HepG2 (cell line): ENCODE results near the gene FITM1. TPM values are rescaled to one million over a fixed set of nuclear protein-coding genes. Genes with fewer than 3 reads are reported as not detected.
A peak's percentile ranks its signal among the peaks of the same experiment; 100 is the strongest.

Experiments
- ADNP ChIP-seq: sonication (generic); formaldehyde crosslinking; IDR thresholded peaks from 2 replicates; pipeline ENCODE4 v1.4.0; 2020; ENCODE audit warnings: missing genetic modification reagents
- FIP1L1 ChIP-seq: fragments of 200-400 bp; formaldehyde crosslinking; IDR thresholded peaks from 2 replicates; pipeline ENCODE4 v1.6.1; 2018; ENCODE audit warnings: low read depth, mild to moderate bottlenecking, low read length, moderate library complexity, borderline replicate concordance; ENCODE audit not compliant: insufficient read depth
- GATA4 ChIP-seq: sonication (generic); IDR thresholded peaks from 2 replicates; pipeline ENCODE4 v1.6.1; 2016; ENCODE audit warnings: antibody characterized with exemption, low read depth, borderline replicate concordance
- PAF1 ChIP-seq: IDR thresholded peaks from 2 replicates; pipeline ENCODE4 v1.6.1; 2016; ENCODE audit warnings: missing genetic modification reagents, missing compliant biosample characterization
- PHF21A ChIP-seq: sonication (generic); formaldehyde crosslinking; IDR thresholded peaks from 2 replicates; pipeline ENCODE4 v1.5.0; 2020; ENCODE audit warnings: mild to moderate bottlenecking, missing genetic modification reagents
- SALL2 ChIP-seq: sonication (generic); formaldehyde crosslinking; IDR thresholded peaks from 2 replicates; pipeline ENCODE4 v1.8.1; 2023; ENCODE audit warnings: mild to moderate bottlenecking, missing genetic modification reagents, inconsistent platforms
- SETDB1 ChIP-seq: sonication (generic); formaldehyde crosslinking; IDR thresholded peaks from 2 replicates; pipeline ENCODE4 v1.5.1; 2020; ENCODE audit warnings: missing genetic modification reagents, mild to moderate bottlenecking, borderline replicate concordance
- SMAD1 ChIP-seq: sonication (generic); formaldehyde crosslinking; IDR thresholded peaks from 2 replicates; pipeline ENCODE4 v1.4.0; 2020; ENCODE audit warnings: missing genetic modification reagents, low read depth, mild to moderate bottlenecking, borderline replicate concordance
- ZFP82 ChIP-seq: sonication (generic); formaldehyde crosslinking; IDR thresholded peaks from 2 replicates; pipeline ENCODE4 v1.5.1; 2020; ENCODE audit warnings: mild to moderate bottlenecking, missing genetic modification reagents, borderline replicate concordance
- ZNF747 ChIP-seq: sonication (generic); formaldehyde crosslinking; IDR thresholded peaks from 2 replicates; pipeline ENCODE4 v1.8.1; 2023; ENCODE audit warnings: missing genetic modification reagents, mild to moderate bottlenecking, borderline replicate concordance
- polyA plus RNA-seq, 8 experiments: library from polyadenylated mRNA; depleted of rRNA in 3 of 8; stranded (reverse) in 7 of 8; unstranded in 1 of 8; fragments of >200 nt; fragmentation: Illumina TruSeq in 4 of 8; extraction: Trizol in 4 of 8; gene quantifications; 2 replicates each; pipeline versions ENCODE4 v1.2.1 to v1.2.3, GENCODE V29; 2011 to 2016; ENCODE audit warnings: low read depth in 4 of 8, missing spikeins in 1 of 8, mixed read lengths in 1 of 8; ENCODE audit not compliant: insufficient read depth in 1 of 8
- total RNA-seq, 5 experiments: library from RNA; depleted of rRNA; stranded (reverse); fragments of >200 nt; fragmentation: Illumina TruSeq; extraction: Trizol; gene quantifications; 2 replicates each; pipeline ENCODE4 v1.2.3, GENCODE V29; 2016; ENCODE audit warnings: low read depth in 1 of 5
- TF ChIP-seq, protein P1 (sequence below): sonication (generic); formaldehyde crosslinking; IDR thresholded peaks from 2 replicates; pipeline ENCODE4 v1.4.0; 2020; ENCODE audit warnings: missing genetic modification reagents
- TF ChIP-seq, protein P2 (sequence below): sonication (generic); formaldehyde crosslinking; IDR thresholded peaks from 2 replicates; pipeline ENCODE4 v1.9.0; 2022; ENCODE audit warnings: low read depth, missing genetic modification reagents
- TF ChIP-seq, protein P3 (sequence below): IDR thresholded peaks from 2 replicates; pipeline ENCODE4 v1.4.0; 2020; ENCODE audit warnings: mild to moderate bottlenecking, missing genetic modification reagents
- TF ChIP-seq, protein P4 (sequence below): sonication (generic); formaldehyde crosslinking; IDR thresholded peaks from 2 replicates; pipeline ENCODE4 v1.4.0; 2020; ENCODE audit warnings: missing genetic modification reagents, borderline replicate concordance

FITM1 gene
- total and polyA plus RNA-seq, 2 of the 13 experiments (the other 11 are each of a cell fraction or from before 2014, with no cell fraction given), result 2.7 to 5.8 TPM

DNA sequence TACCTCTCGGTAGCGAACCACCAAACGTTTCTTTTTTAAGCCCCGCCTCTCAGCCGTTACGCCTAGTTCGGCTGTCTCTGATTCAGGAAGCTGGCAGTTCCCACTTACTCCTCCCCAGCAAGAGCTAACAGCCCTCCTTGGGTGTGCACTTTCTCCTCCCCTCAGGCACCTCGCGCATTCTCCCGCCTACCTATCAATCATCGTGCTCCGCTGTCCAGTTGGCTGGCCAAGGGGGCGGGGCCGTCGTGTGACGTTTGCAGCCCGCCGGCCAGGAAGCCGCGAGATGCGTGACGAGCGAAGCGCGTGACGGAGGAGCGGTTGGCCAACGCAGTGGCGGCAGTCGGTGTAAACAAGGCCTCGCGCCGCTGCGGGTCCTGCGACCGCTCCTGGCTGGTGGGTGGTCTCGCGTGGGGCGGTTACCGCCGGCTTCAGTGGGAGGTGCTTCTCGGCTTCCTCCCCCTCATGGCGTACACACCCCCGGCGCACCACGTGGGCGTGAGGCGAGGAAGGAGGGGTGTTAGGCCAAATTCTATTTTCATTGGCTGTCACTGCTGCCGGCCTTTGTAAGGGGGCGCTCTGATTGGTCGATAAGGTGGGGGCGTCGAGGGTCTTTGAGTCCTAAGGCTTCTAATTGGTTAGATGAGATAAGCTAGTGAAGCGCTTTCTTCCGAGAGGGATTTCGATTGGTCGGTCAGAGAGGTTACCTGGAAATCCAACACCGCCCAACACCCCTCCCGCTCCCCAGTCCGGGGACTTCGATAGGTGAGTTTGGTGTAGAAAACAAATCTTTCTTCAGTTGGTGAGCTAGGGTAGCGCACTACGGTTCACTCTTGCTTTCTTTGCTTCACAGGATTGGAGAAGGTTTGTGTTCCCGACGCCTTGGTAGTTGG lies 15.7 kb upstream of the FITM1 start, which contains the start of the genes DCAF11 and NRL (continued):
- TF ChIP-seq, protein P1, sequence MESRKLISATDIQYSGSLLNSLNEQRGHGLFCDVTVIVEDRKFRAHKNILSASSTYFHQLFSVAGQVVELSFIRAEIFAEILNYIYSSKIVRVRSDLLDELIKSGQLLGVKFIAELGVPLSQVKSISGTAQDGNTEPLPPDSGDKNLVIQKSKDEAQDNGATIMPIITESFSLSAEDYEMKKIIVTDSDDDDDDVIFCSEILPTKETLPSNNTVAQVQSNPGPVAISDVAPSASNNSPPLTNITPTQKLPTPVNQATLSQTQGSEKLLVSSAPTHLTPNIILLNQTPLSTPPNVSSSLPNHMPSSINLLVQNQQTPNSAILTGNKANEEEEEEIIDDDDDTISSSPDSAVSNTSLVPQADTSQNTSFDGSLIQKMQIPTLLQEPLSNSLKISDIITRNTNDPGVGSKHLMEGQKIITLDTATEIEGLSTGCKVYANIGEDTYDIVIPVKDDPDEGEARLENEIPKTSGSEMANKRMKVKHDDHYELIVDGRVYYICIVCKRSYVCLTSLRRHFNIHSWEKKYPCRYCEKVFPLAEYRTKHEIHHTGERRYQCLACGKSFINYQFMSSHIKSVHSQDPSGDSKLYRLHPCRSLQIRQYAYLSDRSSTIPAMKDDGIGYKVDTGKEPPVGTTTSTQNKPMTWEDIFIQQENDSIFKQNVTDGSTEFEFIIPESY (CRISPR knock-in tag), result peak; percentile 87
- TF ChIP-seq GATA4, result peak; percentile 96
- TF ChIP-seq ADNP, result no peak
- peak; percentile 91; the same call in 1 of the 2 replicates for TF ChIP-seq SALL2 (CRISPR knock-in tag)
- TF ChIP-seq PHF21A (CRISPR knock-in tag), result no peak
- TF ChIP-seq ZNF747, result peak; percentile 89; the same call in 1 of the 2 replicates
- no peak for TF ChIP-seq SETDB1 (CRISPR knock-in tag)
- TF ChIP-seq, protein P2, sequence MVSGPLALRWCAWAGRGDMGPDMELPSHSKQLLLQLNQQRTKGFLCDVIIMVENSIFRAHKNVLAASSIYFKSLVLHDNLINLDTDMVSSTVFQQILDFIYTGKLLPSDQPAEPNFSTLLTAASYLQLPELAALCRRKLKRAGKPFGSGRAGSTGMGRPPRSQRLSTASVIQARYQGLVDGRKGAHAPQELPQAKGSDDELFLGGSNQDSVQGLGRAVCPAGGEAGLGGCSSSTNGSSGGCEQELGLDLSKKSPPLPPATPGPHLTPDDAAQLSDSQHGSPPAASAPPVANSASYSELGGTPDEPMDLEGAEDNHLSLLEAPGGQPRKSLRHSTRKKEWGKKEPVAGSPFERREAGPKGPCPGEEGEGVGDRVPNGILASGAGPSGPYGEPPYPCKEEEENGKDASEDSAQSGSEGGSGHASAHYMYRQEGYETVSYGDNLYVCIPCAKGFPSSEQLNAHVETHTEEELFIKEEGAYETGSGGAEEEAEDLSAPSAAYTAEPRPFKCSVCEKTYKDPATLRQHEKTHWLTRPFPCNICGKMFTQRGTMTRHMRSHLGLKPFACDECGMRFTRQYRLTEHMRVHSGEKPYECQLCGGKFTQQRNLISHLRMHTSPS (CRISPR knock-in tag), result no peak; the same call in 1 of the 2 replicates
- TF ChIP-seq SMAD1 (CRISPR knock-in tag), result peak; percentile 98; the same call in 1 of the 2 replicates
- TF ChIP-seq FIP1L1, result peak; percentile 90
- TF ChIP-seq, protein P3, sequence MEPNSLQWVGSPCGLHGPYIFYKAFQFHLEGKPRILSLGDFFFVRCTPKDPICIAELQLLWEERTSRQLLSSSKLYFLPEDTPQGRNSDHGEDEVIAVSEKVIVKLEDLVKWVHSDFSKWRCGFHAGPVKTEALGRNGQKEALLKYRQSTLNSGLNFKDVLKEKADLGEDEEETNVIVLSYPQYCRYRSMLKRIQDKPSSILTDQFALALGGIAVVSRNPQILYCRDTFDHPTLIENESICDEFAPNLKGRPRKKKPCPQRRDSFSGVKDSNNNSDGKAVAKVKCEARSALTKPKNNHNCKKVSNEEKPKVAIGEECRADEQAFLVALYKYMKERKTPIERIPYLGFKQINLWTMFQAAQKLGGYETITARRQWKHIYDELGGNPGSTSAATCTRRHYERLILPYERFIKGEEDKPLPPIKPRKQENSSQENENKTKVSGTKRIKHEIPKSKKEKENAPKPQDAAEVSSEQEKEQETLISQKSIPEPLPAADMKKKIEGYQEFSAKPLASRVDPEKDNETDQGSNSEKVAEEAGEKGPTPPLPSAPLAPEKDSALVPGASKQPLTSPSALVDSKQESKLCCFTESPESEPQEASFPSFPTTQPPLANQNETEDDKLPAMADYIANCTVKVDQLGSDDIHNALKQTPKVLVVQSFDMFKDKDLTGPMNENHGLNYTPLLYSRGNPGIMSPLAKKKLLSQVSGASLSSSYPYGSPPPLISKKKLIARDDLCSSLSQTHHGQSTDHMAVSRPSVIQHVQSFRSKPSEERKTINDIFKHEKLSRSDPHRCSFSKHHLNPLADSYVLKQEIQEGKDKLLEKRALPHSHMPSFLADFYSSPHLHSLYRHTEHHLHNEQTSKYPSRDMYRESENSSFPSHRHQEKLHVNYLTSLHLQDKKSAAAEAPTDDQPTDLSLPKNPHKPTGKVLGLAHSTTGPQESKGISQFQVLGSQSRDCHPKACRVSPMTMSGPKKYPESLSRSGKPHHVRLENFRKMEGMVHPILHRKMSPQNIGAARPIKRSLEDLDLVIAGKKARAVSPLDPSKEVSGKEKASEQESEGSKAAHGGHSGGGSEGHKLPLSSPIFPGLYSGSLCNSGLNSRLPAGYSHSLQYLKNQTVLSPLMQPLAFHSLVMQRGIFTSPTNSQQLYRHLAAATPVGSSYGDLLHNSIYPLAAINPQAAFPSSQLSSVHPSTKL, result peak; percentile 91
- TF ChIP-seq, protein P4, sequence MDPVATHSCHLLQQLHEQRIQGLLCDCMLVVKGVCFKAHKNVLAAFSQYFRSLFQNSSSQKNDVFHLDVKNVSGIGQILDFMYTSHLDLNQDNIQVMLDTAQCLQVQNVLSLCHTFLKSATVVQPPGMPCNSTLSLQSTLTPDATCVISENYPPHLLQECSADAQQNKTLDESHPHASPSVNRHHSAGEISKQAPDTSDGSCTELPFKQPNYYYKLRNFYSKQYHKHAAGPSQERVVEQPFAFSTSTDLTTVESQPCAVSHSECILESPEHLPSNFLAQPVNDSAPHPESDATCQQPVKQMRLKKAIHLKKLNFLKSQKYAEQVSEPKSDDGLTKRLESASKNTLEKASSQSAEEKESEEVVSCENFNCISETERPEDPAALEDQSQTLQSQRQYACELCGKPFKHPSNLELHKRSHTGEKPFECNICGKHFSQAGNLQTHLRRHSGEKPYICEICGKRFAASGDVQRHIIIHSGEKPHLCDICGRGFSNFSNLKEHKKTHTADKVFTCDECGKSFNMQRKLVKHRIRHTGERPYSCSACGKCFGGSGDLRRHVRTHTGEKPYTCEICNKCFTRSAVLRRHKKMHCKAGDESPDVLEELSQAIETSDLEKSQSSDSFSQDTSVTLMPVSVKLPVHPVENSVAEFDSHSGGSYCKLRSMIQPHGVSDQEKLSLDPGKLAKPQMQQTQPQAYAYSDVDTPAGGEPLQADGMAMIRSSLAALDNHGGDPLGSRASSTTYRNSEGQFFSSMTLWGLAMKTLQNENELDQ, result peak; percentile 70; the same call in 1 of the 2 replicates
- TF ChIP-seq PAF1, result peak; percentile 76; the same call in 1 of the 2 replicates
- no peak for TF ChIP-seq ZFP82 (CRISPR knock-in tag)
